ENCODE results near the gene NXPH1. TPM values are rescaled to one million over a fixed set of nuclear protein-coding genes. Genes with fewer than 3 reads are reported as not detected.

Gene NXPH1
- not detected for total RNA-seq

DNA sequence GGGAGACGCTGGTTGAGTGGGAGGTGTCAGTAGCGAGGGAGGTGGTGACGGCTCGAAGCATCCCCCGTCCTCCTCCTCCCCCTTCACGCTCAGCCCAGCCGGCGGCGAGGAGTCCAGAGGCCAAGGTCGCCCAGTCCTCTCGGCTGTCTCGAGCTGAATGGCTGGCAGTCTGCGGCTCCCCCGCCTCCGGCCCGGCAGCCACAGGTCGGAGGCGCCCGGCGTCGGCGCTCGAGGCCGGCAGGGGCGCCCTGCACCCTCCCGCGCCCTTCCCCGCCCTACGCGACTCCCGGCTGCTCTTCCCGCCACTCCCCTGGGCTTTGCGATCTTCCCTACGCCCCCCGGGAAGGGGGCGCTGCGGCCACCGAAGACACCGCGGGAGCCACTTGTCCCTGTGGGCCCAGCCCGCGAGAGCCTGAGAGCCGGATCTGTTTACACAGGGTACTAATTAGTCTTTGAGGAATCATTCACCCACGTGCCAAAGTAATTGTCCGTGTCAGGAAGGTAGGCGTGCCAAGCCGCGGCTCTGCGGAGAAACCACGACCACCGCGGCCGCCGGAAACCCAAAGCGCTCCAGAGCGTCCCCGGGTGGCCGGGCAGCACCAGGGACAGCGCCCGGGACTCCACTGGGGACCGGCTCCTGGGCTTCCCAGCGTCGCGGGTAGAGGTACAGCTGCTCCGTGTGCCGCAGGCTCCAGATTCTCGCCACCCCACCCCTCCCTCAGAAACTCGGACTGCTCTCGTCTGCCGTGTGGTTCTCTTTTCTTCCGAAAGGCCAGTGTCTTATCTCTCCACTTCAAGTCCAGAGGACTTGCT, at the start of gene NXPH1:
NXPH1 (plus strand) TSS at position 133 of the 813 bp plus-strand sequence.
- Histone ChIP-seq H3K9ac (ENCODE audit: low read depth in 1 of 3, low read length in 3 of 3) (no peak within 1 kb of the TSS), H3K4me1 (ENCODE audit: control insufficient read depth in 3 of 3, insufficient read depth in 3 of 3, low read length in 3 of 3) (peaks cover 0 to 2% (median 0%) of the 10 kb centered on the region in 3 donors), H3K36me3 (ENCODE audit: control insufficient read depth in 3 of 3, insufficient read depth in 3 of 3, low read length in 3 of 3) (no peaks in the 10 kb centered on the region), H3K4me3 (ENCODE audit: low read length in 3 of 3) (no peak within 1 kb of the TSS), H3K27me3 (ENCODE audit: control insufficient read depth in 3 of 3, insufficient read depth in 3 of 3, low read length in 3 of 3) (peaks cover 54 to 56% (median 55%) of the 10 kb centered on the region in 3 donors), H3K9me3 (ENCODE audit: control insufficient read depth in 3 of 3, low read length in 3 of 3) (no peaks in the 10 kb centered on the region), H3K27ac (ENCODE audit: low read depth, low read length) (no peak within 1 kb of the TSS)

DNA sequence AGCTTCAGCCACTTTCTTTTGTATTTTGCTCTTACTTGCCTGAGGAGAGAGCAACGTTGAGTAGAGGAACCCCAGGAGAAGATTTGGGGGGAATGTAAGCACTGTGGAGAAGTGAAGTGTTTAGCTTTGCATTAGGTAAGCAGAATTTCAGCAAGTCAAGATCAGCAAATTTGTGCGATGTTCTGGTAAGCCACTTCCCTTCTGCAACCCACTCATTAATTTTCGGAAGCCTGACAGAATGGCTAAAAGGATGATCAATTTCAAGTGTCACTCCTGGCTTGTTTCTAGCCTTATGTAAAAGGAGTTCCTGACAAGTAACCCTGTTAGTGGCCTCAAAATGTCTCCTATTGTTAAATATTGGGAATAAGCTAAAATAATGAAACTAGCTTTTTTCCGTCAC, 48.5 kb upstream of the NXPH1 start:
- no peaks in the 10 kb centered on the region for H3K36me3 ChIP-seq (ENCODE audit: control insufficient read depth in 3 of 3, insufficient read depth in 3 of 3, low read length in 3 of 3)
- H3K27ac ChIP-seq (ENCODE audit: low read depth, low read length) = no peak overlapping the region
- no peak overlapping the region for H3K4me3 ChIP-seq (ENCODE audit: low read length in 3 of 3)
- H3K9ac ChIP-seq (ENCODE audit: low read depth in 1 of 3, low read length in 3 of 3) = no peak overlapping the region
- peaks cover 0 to 5% (median 2%) of the 10 kb centered on the region in 3 donors for H3K27me3 ChIP-seq (ENCODE audit: control insufficient read depth in 3 of 3, insufficient read depth in 3 of 3, low read length in 3 of 3)
- H3K4me1 ChIP-seq (ENCODE audit: control insufficient read depth in 3 of 3, insufficient read depth in 3 of 3, low read length in 3 of 3) = no peaks in the 10 kb centered on the region
- no peaks in the 10 kb centered on the region for H3K9me3 ChIP-seq (ENCODE audit: control insufficient read depth in 3 of 3, low read length in 3 of 3)

DNA sequence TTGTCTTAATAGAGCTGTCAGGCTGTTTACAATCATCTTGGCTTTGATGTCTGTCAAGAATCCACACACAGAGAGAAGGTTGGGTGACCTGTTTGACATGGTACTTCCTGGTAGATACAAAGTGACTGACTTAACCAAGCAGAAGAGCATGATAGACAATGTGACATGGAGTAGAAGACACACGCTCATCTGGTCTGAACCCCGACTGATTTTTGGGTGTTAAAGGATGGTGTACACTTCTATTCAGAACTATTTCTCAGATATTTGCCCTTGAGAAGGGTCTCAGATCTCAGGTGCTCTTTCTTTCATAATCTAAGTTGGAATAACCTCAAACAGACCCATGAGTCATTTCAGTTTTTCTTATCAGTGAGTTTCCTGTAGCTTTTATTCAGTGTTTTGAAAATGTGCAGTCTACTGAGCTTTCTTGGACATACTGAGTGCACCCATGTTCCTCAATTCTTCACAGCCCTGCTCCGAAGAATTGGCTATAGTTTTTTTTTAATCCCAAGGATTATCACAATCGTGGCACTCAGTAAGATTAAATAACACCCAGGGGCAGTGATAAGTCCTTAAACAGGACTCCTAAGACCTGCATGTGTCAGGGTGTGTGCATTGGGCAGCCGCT, 46.4 kb upstream of the NXPH1 start:
- no peak overlapping the region for H3K9ac ChIP-seq (ENCODE audit: low read depth in 1 of 3, low read length in 3 of 3)
- H3K4me1 ChIP-seq (ENCODE audit: control insufficient read depth in 3 of 3, insufficient read depth in 3 of 3, low read length in 3 of 3) = no peaks in the 10 kb centered on the region
- no peaks in the 10 kb centered on the region for H3K36me3 ChIP-seq (ENCODE audit: control insufficient read depth in 3 of 3, insufficient read depth in 3 of 3, low read length in 3 of 3)
- H3K4me3 ChIP-seq (ENCODE audit: low read length in 3 of 3) = no peak overlapping the region
- no peaks in the 10 kb centered on the region for H3K27me3 ChIP-seq (ENCODE audit: control insufficient read depth in 3 of 3, insufficient read depth in 3 of 3, low read length in 3 of 3)
- no peak overlapping the region for H3K27ac ChIP-seq (ENCODE audit: low read depth, low read length)
- H3K9me3 ChIP-seq (ENCODE audit: control insufficient read depth in 3 of 3, low read length in 3 of 3) = no peaks in the 10 kb centered on the region

DNA sequence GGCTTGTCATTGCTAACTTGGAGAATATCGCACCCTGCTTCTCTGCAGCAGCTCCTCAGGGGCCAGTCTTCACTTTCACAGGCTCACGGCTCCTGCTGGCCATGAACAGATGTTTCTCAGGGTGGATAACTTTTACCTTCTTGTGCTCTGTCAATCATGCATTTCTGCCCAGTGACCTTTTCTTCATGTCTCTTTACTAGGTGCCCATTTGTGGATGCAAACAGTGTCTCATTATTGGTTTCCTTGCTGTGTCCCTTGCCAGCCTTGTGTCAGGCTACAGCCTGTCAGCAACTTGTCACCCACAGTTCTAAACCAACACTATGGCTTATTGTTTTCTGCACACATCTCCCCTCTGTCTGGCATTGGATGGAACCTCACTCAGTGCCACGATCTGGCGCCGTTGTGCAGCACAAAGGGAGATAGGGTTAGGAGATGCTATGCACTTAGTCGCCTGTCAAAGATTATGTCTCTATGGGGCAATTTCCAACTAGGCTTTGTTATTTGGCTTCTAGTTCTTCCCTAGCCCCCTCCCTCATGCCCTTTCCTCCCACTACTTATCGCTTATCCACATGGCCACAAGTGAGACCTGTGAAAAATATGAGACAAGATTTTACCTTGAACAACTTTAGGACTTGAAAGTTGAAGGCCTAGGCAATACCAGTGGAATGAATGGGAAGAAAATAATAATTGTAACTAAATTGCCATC, 45.7 kb upstream of the NXPH1 start:
- H3K9ac ChIP-seq (ENCODE audit: low read depth in 1 of 3, low read length in 3 of 3) = no peak overlapping the region
- no peaks in the 10 kb centered on the region for H3K4me1 ChIP-seq (ENCODE audit: control insufficient read depth in 3 of 3, insufficient read depth in 3 of 3, low read length in 3 of 3)
- H3K36me3 ChIP-seq (ENCODE audit: control insufficient read depth in 3 of 3, insufficient read depth in 3 of 3, low read length in 3 of 3) = no peaks in the 10 kb centered on the region
- no peaks in the 10 kb centered on the region for H3K9me3 ChIP-seq (ENCODE audit: control insufficient read depth in 3 of 3, low read length in 3 of 3)
- H3K27me3 ChIP-seq (ENCODE audit: control insufficient read depth in 3 of 3, insufficient read depth in 3 of 3, low read length in 3 of 3) = no peaks in the 10 kb centered on the region
- H3K27ac ChIP-seq (ENCODE audit: low read depth, low read length) = no peak overlapping the region
- H3K4me3 ChIP-seq (ENCODE audit: low read length in 3 of 3) = no peak overlapping the region

DNA sequence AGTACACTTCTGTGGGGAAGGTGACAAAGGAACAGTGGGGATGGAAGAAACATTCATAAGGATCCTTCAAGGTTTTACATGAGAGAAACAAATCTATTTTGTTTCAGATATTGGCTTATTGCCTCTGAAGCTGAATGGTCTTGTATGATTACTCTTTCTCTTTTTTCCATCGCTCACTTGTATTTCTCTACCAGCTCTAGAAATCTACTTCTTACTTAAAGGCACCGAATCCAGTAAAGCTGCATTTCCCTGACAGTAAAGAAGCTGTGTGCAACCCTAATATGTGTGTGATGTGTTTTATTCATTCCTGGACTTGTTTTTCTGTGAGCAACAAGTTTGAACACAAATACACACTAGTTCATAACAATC, 45.2 kb upstream of the NXPH1 start:
- H3K36me3 ChIP-seq (ENCODE audit: control insufficient read depth in 3 of 3, insufficient read depth in 3 of 3, low read length in 3 of 3) = no peaks in the 10 kb centered on the region

DNA sequence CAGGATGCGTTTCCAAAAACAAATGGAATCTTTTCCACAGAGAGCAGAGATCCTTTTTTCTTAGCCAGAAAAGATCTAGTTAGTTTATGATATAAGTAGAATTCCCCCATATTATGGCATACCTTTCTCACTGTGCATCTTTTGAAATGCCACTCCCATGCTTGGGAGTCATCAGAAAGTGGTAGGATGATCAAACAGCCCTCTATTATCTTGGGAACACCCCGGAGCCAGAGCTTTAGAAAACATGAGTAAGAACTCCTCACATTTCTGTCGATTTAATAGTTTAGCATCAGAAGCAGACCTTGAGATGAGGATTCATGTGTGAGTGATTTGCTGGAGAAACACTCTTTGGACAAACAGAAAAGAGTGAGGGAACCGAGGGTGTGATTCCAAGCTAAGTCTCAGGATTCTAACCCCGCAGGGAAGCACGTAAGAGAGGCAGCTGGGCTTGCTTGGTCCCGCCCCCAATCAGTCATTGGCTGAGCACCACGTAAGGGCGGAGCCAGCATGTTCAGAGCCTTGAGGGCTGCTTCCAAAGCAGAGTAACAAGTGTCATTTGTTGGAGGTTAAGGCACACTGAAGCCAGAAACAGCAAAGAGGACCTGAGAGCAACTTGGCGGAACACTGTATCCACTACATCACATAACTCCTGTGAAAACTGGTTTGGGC, 43.7 kb upstream of the NXPH1 start:
- H3K36me3 ChIP-seq (ENCODE audit: control insufficient read depth in 3 of 3, insufficient read depth in 3 of 3, low read length in 3 of 3) = no peaks in the 10 kb centered on the region
- H3K4me3 ChIP-seq (ENCODE audit: low read length in 3 of 3) = no peak overlapping the region
- no peak overlapping the region for H3K27ac ChIP-seq (ENCODE audit: low read depth, low read length)
- H3K9me3 ChIP-seq (ENCODE audit: control insufficient read depth in 3 of 3, low read length in 3 of 3) = no peaks in the 10 kb centered on the region
- no peaks in the 10 kb centered on the region for H3K4me1 ChIP-seq (ENCODE audit: control insufficient read depth in 3 of 3, insufficient read depth in 3 of 3, low read length in 3 of 3)
- no peak overlapping the region for H3K9ac ChIP-seq (ENCODE audit: low read depth in 1 of 3, low read length in 3 of 3)
- no peaks in the 10 kb centered on the region for H3K27me3 ChIP-seq (ENCODE audit: control insufficient read depth in 3 of 3, insufficient read depth in 3 of 3, low read length in 3 of 3)

More for the DNA sequence above, 45.2 kb upstream of the NXPH1 start:
- H3K9ac ChIP-seq (ENCODE audit: low read depth in 1 of 3, low read length in 3 of 3) = no peak overlapping the region
- H3K27me3 ChIP-seq (ENCODE audit: control insufficient read depth in 3 of 3, insufficient read depth in 3 of 3, low read length in 3 of 3) = no peaks in the 10 kb centered on the region
- no peak overlapping the region for H3K27ac ChIP-seq (ENCODE audit: low read depth, low read length)
- no peaks in the 10 kb centered on the region for H3K4me1 ChIP-seq (ENCODE audit: control insufficient read depth in 3 of 3, insufficient read depth in 3 of 3, low read length in 3 of 3)
- H3K9me3 ChIP-seq (ENCODE audit: control insufficient read depth in 3 of 3, low read length in 3 of 3) = no peaks in the 10 kb centered on the region
- no peak overlapping the region for H3K4me3 ChIP-seq (ENCODE audit: low read length in 3 of 3)

DNA sequence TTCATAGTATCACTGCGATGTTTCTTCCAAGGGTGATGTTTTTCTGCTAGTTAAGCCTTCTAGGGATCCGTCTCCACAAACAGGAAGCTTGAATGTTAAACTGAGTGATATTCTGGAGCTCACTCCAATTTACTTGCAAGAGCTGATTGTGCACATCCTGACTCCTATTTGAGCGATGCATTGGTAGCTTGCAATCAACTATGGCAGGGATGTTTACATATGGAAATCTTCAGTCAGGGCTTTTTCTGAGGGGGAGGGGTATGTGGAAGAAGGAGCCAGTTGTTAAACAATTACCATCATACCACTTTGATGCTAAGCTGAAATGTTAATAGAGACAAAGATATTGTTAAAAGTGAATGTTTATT, 43.2 kb upstream of the NXPH1 start:
- H3K36me3 ChIP-seq (ENCODE audit: control insufficient read depth in 3 of 3, insufficient read depth in 3 of 3, low read length in 3 of 3) = no peaks in the 10 kb centered on the region
- no peaks in the 10 kb centered on the region for H3K4me1 ChIP-seq (ENCODE audit: control insufficient read depth in 3 of 3, insufficient read depth in 3 of 3, low read length in 3 of 3)
- H3K9me3 ChIP-seq (ENCODE audit: control insufficient read depth in 3 of 3, low read length in 3 of 3) = no peaks in the 10 kb centered on the region
- H3K27me3 ChIP-seq (ENCODE audit: control insufficient read depth in 3 of 3, insufficient read depth in 3 of 3, low read length in 3 of 3) = no peaks in the 10 kb centered on the region
- H3K9ac ChIP-seq (ENCODE audit: low read depth in 1 of 3, low read length in 3 of 3) = no peak overlapping the region
- H3K4me3 ChIP-seq (ENCODE audit: low read length in 3 of 3) = no peak overlapping the region
- no peak overlapping the region for H3K27ac ChIP-seq (ENCODE audit: low read depth, low read length)

DNA sequence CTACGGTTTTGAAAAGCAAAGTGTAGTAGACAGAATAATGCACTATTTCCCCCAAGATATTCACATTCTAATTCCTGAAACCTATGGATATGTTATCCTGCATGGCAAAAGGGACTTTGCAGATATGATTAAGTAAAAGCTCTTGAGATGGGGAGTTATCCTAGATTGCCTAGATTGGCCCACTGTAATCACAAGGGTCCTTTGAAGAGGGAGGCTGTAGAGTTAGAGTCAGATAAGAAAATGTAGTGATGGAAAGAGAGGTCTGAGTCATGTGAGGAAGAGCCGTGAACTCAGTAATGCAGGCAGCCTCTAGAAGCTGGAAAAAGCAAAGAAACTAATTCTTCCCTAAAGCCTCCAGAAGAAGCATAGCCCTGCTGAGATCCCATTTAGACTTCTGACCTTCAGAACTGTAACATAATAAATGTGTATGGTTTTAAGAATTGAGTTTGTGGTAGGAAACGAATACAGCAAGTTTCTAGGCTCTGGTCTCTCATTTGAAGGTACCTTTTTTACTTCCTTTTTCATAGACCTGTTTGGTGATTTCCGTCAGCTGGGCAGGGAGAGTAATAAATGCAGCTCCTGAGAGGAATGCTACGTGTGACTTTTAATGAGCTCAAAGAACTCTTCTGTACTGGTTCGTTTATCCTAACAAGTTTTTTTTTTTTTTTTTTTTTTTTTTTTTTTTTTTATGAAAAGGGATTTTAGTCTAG, 41.9 kb upstream of the NXPH1 start:
- no peak overlapping the region for H3K9ac ChIP-seq (ENCODE audit: low read depth in 1 of 3, low read length in 3 of 3)
- no peak overlapping the region for H3K4me3 ChIP-seq (ENCODE audit: low read length in 3 of 3)

DNA sequence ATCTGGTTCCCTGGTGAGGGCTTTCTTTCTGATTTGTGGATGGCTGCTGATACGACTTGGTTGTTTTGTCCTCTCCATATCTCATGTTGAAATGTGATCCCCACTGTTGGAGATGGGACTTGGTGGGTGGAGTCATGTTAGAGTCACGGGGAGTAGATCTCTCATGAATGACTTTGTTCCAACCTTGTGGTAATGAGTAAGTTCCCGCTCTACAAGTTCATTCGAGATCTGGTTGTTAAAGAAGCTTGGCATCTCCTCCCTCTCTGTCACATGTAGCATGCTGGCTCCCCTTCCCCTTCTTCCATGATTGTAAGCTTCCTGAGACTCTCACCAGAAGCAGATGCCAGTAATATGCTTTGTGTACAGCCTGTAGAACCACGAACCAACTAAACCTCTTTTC, 37.1 kb upstream of the NXPH1 start:
- Histone ChIP-seq H3K4me3 (ENCODE audit: low read length in 3 of 3) (no peak overlapping the region), H3K9me3 (ENCODE audit: control insufficient read depth in 3 of 3, low read length in 3 of 3) (no peaks in the 10 kb centered on the region), H3K36me3 (ENCODE audit: control insufficient read depth in 3 of 3, insufficient read depth in 3 of 3, low read length in 3 of 3) (no peaks in the 10 kb centered on the region), H3K27me3 (ENCODE audit: control insufficient read depth in 3 of 3, insufficient read depth in 3 of 3, low read length in 3 of 3) (no peaks in the 10 kb centered on the region), H3K4me1 (ENCODE audit: control insufficient read depth in 3 of 3, insufficient read depth in 3 of 3, low read length in 3 of 3) (no peaks in the 10 kb centered on the region), H3K27ac (ENCODE audit: low read depth, low read length) (no peak overlapping the region), H3K9ac (ENCODE audit: low read depth in 1 of 3, low read length in 3 of 3) (no peak overlapping the region)

More for the DNA sequence above, 41.9 kb upstream of the NXPH1 start:
- no peaks in the 10 kb centered on the region for H3K36me3 ChIP-seq (ENCODE audit: control insufficient read depth in 3 of 3, insufficient read depth in 3 of 3, low read length in 3 of 3)
- H3K4me1 ChIP-seq (ENCODE audit: control insufficient read depth in 3 of 3, insufficient read depth in 3 of 3, low read length in 3 of 3) = no peaks in the 10 kb centered on the region
- H3K27ac ChIP-seq (ENCODE audit: low read depth, low read length) = no peak overlapping the region
- no peaks in the 10 kb centered on the region for H3K9me3 ChIP-seq (ENCODE audit: control insufficient read depth in 3 of 3, low read length in 3 of 3)
- H3K27me3 ChIP-seq (ENCODE audit: control insufficient read depth in 3 of 3, insufficient read depth in 3 of 3, low read length in 3 of 3) = no peaks in the 10 kb centered on the region
